ENCODE results near the gene PTPRU.
"Not testable (repeated sequence)": the region's sequence is repeated elsewhere in the genome, so short reads cannot be mapped to it uniquely, and the experiment has no call there.

PTPRU gene

GRCh38 chr1:29217633-29218032, 18.7 kb upstream of the PTPRU start:
- in situ Hi-C loops (cut with HindIII; ENCODE audit: low pct_ligation_motif_present, low pct_unique_long_range_greater_than_20kb, low sequenced_read_pairs): no loop called here
- no peak for DNase-seq

DNA sequence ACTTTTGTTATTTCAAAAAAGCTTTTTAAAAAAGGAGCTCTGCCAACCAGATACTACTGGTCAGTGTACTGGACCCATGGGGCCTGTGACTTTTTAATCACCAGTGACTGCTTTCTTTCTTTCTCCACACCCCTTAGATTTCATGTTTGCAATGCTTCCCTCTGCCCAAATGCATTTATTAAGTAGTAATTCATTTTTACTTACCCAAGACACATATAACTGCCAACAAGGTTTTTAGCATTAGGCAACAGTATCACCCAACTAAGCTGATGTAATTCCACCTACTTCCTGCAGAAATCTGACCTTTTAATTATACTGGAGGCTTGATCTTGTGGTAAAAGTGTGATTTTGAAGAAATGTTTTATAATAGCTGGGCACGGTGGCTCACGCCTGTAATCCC, 18.1 kb upstream of the PTPRU start:
- in situ Hi-C loops (cut with HindIII; ENCODE audit: low pct_ligation_motif_present, low pct_unique_long_range_greater_than_20kb, low sequenced_read_pairs): no loop called here

DNA sequence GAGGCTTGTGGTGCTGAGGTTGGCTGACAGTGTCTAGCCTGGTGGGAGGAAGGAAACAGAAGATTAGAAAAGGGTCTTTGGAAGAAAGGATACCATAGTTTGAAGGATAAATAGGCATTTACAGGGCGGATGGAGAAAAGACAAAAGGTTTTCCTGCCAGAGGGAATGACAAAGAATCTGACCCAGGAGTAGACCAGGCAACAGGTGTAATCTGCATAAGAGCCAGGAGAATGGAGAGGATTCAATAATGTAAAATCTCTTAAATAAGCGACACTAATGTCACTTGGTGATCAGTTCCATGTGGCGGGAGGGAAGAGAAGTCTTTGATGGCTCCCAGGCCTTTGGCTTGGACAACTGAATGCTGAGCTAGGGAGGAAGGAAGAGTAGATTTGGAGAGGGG, 15.0 kb upstream of the PTPRU start:
- no peak for DNase-seq

More for the DNA sequence above, 18.1 kb upstream of the PTPRU start:
- no peak for DNase-seq

GRCh38 chr1:29222260-29222659, 14.1 kb upstream of the PTPRU start:
- in situ Hi-C loops (cut with HindIII; ENCODE audit: low pct_ligation_motif_present, low pct_unique_long_range_greater_than_20kb, low sequenced_read_pairs); DNase-seq: not testable (repeated sequence)

More for the DNA sequence above, 15.0 kb upstream of the PTPRU start:
- in situ Hi-C loops (cut with HindIII; ENCODE audit: low pct_ligation_motif_present, low pct_unique_long_range_greater_than_20kb, low sequenced_read_pairs): no loop called here

DNA sequence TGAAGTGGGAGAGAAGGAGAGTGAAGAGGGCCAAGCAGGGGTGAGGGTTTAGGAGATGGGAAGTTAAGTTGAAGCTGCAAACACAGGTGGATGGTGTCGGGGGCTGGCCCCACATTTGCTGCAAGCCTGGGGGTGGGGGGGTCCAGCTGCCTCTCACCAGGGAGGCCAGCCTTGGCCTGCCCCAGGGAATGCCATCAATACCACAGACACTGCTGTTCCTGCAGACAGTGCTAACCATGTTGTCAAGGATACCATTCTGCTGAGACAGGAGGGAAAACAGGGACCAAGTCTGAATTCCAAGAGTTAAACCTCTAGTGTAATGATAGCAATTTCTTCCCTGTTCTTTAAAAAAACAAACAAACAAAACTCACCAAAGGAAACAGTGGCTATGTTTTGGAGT, 13.6 kb upstream of the PTPRU start:
- in situ Hi-C loops (cut with HindIII; ENCODE audit: low pct_ligation_motif_present, low pct_unique_long_range_greater_than_20kb, low sequenced_read_pairs): no loop called here
- DNase-seq: no peak

DNA sequence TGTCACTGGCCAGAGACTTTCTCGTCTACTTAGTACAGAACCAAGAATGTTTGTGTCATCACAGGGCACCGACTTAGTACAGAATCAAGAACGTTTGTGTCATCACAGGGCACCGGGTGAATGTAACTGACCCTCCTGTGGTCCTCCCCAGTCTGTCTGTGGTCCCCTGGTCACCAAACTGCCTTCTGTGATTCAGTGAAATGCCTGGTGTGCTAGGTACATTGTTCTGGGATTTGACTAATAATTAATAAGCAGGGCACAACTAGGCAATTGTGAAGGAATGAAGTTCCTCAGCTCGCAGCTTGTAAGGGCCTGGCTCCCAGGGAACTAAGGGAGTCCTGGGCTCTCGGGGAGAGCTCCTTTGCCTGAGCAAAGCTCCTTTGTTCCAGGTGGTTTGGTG, 12.8 kb upstream of the PTPRU start:
- DNase-seq: no peak
- in situ Hi-C loops (cut with HindIII; ENCODE audit: low pct_ligation_motif_present, low pct_unique_long_range_greater_than_20kb, low sequenced_read_pairs): no loop called here

GRCh38 chr1:29224356-29224837, 11.9 kb upstream of the PTPRU start:
- DNase-seq: no peak
- in situ Hi-C loops (cut with HindIII; ENCODE audit: low pct_ligation_motif_present, low pct_unique_long_range_greater_than_20kb, low sequenced_read_pairs): no loop called here

DNA sequence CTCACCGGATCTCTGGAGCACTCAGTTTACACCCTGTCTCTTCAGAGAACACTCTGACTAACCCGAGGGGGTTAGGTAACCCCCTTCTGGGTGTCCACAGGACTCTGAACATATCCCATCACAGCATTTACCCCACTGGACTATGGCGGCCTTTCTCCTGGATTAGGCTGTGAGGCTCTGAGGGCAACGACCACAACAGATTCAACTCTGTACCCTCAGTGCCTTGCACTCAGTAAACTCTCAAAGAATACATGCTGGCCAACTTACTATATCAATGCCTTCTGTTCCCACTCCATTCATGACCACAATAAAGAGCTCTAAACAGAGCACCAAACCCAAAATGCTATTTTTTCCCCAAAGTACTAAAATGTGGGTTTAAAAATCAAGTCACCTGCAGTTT, 11.0 kb upstream of the PTPRU start:
- in situ Hi-C loops (cut with HindIII; ENCODE audit: low pct_ligation_motif_present, low pct_unique_long_range_greater_than_20kb, low sequenced_read_pairs): no loop called here
- DNase-seq: no peak

DNA sequence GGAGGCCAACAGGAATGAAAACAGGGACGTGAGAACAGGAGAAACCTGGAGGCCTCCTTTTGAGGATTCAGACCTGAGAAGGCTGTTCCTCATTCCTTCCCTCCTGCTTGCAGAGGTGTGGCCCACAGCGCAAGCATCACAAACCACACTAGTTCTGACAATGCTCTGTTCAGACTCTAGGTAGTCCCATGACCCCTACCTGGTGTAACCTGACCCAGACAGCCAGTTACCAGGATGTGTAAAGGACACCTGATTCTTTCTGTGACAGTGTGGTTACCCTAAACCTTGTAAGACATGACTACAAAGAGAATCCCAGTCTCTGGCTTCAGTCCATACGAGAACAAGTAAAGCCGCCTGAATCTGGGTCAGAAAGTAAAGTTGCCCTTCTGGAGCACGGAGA, 8.8 kb upstream of the PTPRU start:
- in situ Hi-C loops (cut with HindIII; ENCODE audit: low pct_ligation_motif_present, low pct_unique_long_range_greater_than_20kb, low sequenced_read_pairs): no loop called here
- no peak for DNase-seq

DNA sequence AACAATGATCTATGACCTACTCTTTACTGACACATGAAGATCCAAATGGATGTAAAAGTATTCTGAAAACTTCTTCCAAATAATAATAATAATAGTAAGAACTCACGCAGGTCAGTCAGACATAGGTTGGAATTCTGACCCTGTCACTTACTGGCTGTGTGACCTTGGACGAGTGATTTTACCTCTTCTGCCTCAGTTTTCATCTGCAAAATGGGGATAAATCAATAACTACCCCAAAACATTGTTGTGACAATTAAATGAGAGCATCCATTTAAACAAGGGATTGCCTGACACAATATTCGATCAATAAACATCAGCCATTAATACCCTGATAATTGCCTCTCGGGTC, 6.1 kb upstream of the PTPRU start:
- in situ Hi-C loops (cut with HindIII; ENCODE audit: low pct_ligation_motif_present, low pct_unique_long_range_greater_than_20kb, low sequenced_read_pairs): no loop called here
- DNase-seq: no peak

DNA sequence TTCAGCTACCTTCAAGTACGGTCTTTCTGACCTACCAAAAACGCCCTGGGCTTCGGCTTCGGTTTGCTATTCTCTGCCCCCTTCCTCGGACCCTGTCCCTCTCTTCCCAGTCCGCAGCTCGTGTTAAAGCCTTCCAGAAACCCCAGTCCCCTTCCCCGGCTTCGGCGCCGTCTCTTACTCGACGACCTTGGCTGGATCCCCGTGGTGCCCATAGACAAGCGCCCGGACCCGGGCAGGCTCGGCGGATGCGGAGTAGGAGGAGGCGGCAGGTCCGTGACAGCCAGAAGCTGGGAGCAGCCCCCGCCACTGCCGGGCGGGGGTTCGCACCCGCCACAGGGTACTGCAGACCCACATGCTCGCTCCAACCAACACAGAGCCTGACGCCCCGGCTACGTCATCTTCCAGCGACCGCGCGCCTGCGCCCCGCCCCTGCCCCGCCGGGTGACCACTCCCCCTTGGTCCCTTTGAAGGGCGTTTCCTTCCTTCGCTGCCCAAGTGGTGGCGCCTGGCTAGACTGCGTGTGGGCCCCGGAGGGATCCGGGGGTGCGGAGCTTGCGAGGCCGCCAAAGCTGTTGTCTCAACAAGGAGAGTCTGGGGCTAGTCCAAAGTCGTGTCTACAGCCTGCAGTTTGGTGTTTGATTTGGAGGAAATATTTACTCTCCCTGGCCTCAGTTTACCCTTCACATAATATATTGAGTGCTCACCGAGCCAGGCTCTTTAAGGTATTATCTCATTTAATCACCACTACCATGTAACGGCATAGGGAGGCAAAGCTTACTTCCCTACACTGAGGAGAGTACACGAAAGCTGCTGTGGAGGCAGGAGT, 5.6 kb upstream of the PTPRU start, which contains the start of gene MECR:
Gene MECR, minus strand, starts transcription at position 382 of the 826 bp plus-strand sequence. Its CDS starts 28 bp downstream, at position 354.
- peak; percentile 84 for DNase-seq
- in situ Hi-C loops (cut with HindIII; ENCODE audit: low pct_ligation_motif_present, low pct_unique_long_range_greater_than_20kb, low sequenced_read_pairs): no loop called here

DNA sequence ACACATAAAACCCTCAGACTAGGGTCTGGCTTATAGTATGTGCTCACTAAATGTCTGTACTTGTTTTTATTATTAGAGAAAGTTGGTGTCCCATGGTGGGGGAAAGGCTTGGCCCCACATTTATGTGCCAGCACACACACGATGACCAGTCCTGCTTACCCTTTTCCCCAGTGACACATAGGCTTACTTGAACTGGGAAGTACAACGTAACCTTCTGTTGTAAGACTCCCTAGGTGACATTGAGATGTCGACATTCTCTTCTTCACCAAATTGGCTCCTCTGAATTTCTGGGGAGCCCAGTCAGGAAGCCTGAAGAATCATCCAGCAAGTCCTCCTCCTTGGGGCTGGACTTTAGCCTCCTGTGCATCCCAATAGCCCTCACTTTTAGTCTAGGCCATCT, 3.9 kb upstream of the PTPRU start:
- DNase-seq: no peak
- in situ Hi-C loops (cut with HindIII; ENCODE audit: low pct_ligation_motif_present, low pct_unique_long_range_greater_than_20kb, low sequenced_read_pairs): no loop called here

- DNase-seq: no peak
- in situ Hi-C loops (cut with HindIII; ENCODE audit: low pct_ligation_motif_present, low pct_unique_long_range_greater_than_20kb, low sequenced_read_pairs): no loop called here
Measured at GRCh38 chr1:29233693-29234092, 2.6 kb upstream of the PTPRU start.

- in situ Hi-C loops (cut with HindIII; ENCODE audit: low pct_ligation_motif_present, low pct_unique_long_range_greater_than_20kb, low sequenced_read_pairs): no loop called here
- DNase-seq: no peak
Measured at GRCh38 chr1:29234471-29234870, 1.9 kb upstream of the PTPRU start.

DNA sequence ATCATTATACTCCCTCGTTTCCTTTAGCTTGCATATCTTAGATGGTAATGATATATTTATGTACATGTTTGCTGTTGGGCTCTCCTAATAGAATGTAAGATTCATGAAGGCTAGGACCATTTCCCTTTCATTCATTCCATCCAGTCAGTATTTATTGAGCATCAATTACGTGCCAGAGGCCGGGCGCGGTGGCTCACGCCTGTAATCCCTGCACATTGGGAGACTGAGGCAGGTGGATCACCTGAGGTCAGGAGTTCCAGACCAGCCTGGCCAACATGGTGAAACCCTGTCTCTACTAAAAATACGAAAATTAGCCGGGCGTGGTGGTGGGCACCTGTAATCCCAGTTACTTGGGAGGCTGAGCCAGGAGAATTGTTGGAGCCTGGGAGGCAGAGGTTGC, 1.4 kb upstream of the PTPRU start:
- DNase-seq; in situ Hi-C loops (cut with HindIII; ENCODE audit: low pct_ligation_motif_present, low pct_unique_long_range_greater_than_20kb, low sequenced_read_pairs): not testable (repeated sequence)

- in situ Hi-C loops (cut with HindIII; ENCODE audit: low pct_ligation_motif_present, low pct_unique_long_range_greater_than_20kb, low sequenced_read_pairs): no loop called here
- no peak for DNase-seq
Measured at GRCh38 chr1:29236712-29237128, 398 bp downstream of the PTPRU start.

DNA sequence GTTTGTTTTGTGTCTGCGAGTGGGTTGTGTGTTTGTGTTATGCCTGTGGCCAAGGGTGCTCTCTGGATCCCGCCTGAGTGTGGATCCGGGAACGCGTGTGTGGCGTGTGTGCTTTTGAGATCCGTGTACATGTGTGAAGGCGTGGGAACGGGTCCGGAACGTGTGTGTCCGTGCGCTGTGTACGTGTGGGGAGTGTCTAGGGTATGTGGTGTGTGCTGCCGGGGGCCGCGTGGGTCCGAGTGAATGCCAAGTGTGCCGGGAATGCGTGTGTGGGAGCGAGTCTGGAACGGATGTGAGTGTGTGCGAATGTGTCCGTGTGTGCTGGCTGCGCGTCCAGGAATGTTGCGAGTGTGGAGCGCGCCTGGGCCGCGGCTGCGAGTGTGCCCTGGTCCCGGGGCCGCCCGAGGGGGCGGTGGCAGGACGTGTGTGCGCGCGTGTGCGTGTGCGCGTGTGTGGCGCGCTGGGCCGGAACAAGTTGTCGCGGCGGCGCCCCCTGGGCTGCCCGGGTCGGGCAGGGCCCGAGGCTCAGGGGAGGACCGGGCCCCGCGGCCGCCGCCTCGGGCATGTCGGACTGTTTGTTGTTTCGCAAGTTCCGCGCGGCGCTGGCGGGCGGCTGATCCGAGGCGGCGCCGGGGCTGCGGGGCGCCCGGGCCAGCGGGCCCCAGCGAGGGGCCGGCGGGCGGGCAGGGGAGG, 953 bp downstream of the PTPRU start:
- in situ Hi-C loops (cut with HindIII; ENCODE audit: low pct_ligation_motif_present, low pct_unique_long_range_greater_than_20kb, low sequenced_read_pairs): no loop called here
- DNase-seq: peak; percentile 6

- no peak for DNase-seq
- in situ Hi-C loops (cut with HindIII; ENCODE audit: low pct_ligation_motif_present, low pct_unique_long_range_greater_than_20kb, low sequenced_read_pairs): no loop called here
Measured at GRCh38 chr1:29237852-29238619, 1.7 kb downstream of the PTPRU start.

- no peak for DNase-seq
- in situ Hi-C loops (cut with HindIII; ENCODE audit: low pct_ligation_motif_present, low pct_unique_long_range_greater_than_20kb, low sequenced_read_pairs): no loop called here
Measured at GRCh38 chr1:29238620-29239002, 2.3 kb downstream of the PTPRU start.
